Colon (tissue), 2 donors: ENCODE data around the gene WWC2.
"Not testable (repeated sequence)": the region's sequence is repeated elsewhere in the genome, so short reads cannot be mapped to it uniquely, and the experiment has no call there.

Experiments used
- FAIRE-seq: peaks from 2 replicates; lab custom pipeline; 2012; peaks lifted over from hg19 to GRCh38; lab: Jason Lieb, UNC
- donor health status: control.
- donor health status: control.

Gene WWC2

DNA sequence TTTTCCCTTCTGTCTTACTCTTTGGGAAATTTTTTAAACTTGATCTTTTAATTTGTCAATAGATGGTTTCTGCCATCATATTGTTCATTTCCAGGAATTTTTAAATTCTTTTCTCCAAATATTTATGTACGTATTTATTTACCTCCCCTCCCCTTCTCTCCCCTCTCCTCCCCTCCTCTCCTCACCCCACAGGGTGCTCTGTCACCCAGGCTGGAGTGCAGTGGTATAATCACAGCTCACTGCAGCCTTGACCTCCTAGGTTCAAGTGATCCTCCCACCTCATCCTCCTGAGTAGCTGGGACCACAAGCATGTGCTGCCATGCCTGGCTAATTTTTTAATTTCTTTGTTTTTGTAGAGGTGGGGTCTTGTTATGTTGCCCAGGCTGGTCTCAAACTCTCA is 73.8 kb downstream of the WWC2 start:
- no peak for FAIRE-seq

DNA sequence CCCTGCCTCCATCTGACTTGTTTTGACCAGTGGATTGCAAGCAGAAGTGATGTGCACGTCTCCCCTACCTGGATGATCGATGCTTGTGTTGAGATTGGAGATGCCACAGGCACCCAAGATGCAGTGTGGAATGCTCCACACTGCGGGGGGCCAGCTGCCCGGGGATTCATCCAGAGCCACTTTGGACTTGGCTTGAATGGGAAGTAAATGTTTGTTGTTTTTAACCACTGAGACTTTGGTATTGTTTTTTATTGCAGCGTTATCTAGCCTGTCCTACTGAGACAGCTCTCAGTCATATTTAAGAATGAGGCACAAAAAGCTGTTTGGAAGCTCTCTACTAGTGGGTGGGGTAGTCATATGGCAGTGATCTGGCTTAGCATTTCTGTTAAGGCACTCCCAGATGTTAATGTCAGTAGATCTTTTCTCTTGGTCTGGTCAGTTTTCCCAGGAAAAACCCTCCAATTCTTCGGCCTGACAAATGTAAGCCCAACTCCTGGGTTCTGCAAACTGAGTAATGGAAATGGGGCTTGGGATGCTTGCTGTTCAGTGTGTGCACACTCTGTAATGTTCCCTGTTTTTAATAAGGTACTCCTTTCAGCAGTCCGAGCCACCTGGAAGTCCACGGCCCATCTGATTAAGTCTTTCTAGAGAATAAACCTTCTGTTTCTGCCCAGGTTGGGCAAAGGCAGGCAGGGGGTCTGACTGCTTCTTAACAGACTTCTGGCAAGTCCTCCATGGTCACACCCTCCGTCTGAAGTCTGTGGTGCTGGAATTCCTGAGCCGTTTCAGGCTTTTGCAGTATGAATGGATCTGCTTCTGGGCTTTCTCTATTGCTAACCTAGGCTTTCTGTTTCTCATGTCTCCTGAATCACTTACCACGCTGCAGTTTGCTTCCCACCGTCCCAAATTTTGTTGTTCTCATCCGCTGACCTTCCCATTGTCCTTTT is 74.8 kb downstream of the WWC2 start:
- FAIRE-seq: no peak

DNA sequence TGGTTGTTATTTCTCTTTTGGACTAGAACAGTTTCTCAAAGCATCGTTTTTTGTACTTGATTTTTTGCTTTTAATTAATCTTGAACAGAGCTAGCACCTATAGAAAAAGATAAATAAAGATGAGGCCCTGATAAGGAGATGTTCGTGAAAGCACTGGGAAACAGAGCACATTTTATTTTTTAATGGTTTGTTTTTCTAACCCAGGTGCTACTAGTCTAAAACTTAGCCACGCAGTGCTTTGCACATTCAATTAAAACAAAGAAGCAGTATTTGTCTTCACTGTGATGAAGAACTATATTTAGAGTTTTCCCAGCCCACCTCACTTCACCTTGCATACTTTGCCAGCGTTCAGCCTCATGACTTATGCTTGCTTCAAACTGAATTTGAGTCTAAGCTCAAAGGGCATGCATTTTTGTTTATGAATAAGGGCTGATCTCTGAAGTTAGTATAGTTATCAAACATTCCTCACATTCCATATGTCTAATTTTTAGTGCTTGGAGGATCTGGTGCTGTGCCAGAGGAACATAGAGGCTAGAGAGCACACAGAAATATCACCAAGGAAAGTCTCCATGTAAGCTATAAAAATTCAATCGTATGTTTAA is 76.7 kb downstream of the WWC2 start:
- FAIRE-seq: no peak

DNA sequence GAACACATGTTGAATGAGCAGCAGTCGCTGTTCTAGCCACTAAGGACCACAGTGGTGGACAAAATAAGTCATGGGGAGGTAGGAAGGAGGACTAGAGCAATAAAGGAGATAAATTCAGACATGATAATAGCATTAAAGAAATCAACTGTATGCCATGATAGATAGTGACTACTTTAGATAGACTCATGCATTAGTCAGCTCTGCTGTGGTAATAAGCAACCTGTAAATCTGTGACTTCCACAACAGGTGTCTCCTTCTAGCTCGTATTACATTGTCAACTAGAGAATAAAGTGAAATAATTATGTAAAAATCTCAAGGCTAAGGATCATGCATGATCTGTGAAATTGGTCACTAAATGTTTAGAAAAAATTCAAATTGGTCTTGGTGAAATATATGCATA is 77.9 kb downstream of the WWC2 start:
- FAIRE-seq: no peak

DNA sequence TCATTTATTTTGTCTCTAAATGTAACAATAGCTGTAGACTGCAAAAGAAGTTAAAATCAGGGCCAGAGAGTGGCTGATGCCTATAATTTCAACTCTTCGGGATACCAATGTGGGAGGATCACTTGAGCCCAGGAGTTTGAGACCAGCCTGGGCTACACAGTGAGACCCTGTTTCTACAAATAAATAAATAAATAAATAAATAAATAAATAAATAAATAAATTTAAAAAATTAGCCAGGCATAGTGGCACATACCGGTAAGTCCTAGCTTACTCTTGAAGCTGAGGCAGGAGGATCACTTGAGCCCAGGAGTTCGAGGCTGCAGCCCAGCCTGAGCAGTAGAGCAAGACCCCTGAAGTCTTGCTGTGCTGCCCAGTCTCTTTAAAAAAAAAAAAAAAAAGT is 79.1 kb downstream of the WWC2 start:
- FAIRE-seq: no peak

DNA sequence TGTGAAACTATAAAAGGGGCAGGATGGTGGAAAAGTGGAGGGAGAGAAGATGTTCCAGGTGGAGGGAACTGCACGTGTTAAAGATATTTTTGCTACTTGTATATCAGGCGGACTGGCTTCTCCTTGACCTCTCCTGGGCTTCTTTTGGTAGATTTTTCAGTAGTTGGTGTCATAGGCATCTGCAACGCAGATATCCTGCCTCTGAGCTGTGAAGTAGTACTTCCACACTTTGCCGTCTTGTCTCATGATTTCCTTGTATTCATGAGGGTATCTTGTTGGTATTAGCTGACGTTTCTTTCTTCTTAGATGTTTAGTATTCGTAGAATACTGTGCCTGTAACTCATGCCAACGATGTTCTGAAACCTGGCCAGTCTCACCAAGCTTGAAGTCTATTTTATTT is 81.0 kb downstream of the WWC2 start:
- FAIRE-seq: no peak

DNA sequence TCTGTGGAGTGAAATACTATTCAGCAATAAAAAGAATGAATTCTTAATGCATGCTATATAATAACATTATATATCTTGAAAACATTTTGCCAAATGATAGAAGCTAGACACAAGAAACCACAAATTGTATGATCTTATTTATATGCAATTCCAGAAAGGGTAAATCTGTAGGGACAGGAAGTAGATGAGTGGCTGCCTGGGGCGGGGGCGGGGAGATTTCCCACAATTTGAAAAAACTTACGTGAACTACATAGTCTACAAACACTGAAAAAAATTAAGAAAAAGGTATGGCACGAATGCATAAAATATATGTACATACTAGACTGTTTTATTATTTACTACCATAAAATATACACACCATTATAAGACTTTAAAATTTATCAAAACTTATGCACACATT is 81.6 kb downstream of the WWC2 start:
- no peak for FAIRE-seq

DNA sequence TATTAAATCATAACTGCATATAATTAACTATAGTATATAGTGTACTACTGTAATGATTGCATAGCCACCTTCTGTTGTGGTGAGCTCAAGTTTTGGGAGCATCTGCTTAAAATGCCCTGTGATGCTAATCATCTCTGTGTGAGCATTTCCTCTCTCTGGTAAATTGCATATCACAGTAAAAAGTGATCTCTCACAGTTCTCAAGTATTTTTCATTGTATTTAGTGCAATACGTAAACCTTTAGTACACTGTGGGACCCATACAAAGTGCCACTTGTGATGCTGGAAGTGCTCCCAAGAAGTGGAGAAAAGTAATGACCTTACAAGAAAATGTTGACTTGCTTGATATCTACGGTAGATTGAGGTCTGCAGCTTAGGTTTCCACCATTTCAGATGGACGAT is 82.0 kb downstream of the WWC2 start:
- no peak for FAIRE-seq

DNA sequence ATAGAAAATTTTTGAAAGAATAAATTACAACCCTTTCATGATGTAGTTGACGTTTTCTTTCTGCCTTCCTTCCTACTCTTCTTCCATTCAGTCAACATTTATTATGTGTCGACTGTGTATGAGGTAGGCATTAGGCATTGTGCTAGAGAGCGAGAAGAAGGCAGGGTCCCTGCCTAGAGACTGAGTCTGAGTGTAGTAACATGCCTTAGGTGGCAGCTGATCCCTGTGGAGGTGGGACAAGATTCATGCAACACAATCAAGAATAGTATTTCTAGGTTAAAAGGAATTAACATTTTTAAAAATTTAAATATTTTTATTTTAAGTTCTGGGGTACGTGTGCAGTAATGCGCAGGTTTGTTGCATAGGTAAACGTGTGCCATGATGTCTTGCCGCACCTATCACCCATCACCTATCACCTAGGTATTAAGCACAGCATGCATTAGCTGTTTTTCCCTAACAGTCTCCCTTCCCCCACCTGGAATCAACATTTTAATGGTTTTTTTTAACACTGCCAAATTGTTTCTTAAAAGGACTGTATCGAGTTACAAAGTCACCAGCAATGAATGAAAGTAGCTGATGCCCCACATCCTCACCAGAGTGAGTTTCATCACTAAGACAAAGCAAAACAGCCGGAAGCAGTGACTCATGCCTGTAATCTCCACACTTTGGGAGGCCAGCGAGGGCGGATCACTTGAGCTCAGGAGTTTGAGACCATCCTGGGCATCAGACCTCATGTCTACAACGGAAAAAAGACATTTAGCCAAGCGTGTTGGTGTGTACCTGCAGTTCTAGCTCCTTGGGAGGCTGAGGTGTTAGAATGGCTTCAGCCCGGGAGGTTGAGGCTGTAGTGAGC is 84.0 kb downstream of the WWC2 start:
- FAIRE-seq: no peak

DNA sequence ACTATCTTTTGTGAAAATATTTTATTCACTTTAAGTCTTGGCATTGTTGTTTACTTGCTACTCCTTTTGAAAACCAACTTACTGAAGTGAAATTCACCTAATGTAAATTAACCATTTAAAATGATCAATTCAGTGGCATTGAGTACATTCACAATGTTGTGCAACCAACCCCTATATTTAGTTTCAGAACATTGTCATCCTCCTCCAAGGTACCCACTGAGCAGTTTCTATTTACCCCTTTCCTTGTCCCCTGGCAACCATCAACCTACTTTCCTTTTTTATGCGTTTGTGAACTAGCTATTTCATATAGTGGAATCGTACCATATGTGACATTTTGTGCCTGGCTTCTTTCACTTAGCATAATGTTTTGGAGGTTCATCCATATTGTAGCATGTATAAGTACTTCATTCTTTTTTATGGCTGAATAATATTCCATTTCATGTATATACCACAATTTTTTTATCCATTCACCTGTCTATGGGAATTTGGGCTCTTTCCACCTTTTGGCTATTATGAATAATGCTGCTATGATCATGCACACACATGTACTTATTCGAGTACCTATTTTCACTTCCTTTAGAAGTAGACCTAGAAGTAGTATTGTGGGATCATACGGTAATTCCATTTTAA is 85.0 kb downstream of the WWC2 start:
- no peak for FAIRE-seq

DNA sequence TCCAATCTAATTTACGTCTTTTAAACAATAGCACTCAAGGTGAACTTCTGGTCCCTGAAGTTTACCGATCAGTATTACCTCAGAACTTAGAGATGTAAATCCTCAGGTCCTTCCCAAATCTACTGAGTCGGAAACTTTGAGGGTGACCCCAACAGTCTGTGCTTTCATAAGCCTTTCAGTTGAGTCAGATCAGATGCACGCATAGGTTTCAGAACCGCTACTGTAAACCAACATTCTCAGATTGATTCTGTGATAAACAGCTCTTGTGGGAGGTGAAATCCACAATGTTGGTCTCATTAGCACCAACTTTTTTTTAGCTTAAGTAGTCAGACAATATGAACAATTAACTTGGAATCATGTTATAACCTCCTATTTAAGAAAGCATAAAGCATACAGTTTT is 86.0 kb downstream of the WWC2 start:
- no peak for FAIRE-seq

DNA sequence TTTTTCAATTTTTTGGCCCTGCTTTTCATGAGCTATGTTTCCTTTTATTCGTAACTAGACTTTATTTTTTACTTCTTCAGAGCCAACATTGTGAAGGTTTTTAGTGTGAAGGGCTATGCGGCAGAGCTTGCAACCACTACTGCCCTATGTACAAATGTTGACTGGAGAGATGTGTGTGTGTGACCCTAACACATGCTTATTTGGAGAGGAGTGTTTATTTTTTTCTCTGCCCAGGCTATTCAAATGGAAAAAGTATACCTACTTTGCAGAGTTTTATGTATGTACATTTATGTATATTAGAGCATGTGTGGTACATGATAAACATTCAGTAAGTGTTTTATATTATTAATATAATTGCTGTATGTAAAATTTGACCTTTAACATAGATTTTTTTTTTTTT is 86.5 kb downstream of the WWC2 start:
- FAIRE-seq: no peak

DNA sequence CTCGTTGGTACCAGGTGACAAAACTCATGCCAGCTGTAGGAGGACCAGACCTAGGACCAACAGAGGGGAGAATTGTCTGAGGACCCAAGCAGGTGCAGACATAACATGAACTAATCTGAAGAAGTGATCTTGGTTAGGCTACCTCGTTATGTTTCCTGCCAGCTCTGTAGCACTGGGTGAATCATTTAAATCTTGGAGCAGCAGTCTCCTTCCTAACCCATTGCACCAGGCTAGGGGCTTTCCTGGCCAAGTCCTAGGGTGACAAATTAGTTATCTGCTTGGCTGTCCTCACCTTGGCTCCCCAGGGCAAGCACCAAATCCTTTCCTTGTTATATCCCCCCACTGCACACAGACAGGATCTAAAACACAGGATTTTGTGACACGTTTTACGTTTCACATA is 87.8 kb downstream of the WWC2 start:
- FAIRE-seq: no peak

DNA sequence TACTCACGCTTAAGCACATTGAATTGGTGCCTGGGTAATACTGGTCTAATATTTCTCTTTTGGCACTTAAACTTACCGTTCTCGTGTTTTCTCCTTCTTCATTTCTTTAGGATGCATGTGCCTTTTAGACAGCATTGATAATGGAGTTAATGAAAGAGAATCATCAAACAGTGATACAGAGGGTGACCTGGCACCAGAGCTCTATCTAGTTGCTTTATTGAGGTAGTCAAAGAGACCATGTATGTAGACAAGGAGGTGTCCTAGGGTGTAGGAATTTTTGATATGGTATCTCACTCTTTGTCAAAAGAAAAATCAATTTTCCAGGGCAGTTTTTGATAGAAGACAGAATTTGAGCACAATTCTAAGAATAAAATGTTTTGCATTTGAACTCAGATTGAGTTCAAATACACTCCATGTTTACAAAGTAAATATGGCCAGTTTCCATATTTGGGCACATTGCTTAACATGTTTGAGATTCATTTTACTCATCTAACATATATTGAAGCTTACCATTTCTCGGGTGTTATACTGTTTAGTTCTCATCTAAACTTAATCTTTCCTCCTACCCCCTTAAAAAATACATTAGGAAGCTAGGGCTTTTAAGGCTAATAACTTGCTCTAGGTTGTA is 92.0 kb downstream of the WWC2 start:
- FAIRE-seq: no peak

DNA sequence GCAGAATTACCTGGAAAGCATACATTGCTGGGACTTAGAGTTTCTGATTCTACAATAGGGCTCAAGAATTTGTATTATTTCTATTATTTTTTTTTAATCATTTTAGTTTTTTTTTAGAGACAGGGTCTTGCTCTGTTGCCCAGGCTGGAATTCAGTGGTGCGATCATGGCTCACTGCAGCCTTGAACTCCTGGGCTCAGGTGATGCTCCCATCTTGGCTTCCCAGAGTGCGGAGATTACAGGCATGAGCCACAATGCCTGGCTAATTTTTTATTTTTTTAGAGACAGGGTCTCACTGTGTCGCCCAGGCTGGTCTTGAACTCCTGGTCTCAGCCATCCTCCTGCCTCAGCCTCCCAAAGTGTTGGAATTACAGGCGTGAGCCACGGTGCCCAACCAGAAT is 92.6 kb downstream of the WWC2 start:
- no peak for FAIRE-seq

DNA sequence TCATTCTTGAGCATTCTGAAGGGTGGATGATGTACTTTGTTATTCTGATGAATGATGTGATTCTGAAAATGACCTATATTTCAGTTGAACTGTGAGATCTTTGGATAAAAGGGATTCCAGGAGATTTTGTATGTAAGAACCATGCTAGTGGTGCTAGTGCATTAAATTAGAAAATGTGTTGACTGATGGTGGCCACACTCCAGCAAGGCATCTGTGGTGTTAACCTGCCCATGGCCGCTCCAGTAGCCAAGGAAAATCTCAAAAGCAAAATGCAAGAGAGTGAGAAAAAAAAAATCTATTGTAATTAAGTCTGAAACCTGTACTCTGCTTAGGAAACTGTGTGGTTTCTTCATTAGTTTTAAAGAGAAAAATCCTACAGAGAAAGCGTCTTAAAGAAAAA is 93.5 kb downstream of the WWC2 start:
- FAIRE-seq: no peak

DNA sequence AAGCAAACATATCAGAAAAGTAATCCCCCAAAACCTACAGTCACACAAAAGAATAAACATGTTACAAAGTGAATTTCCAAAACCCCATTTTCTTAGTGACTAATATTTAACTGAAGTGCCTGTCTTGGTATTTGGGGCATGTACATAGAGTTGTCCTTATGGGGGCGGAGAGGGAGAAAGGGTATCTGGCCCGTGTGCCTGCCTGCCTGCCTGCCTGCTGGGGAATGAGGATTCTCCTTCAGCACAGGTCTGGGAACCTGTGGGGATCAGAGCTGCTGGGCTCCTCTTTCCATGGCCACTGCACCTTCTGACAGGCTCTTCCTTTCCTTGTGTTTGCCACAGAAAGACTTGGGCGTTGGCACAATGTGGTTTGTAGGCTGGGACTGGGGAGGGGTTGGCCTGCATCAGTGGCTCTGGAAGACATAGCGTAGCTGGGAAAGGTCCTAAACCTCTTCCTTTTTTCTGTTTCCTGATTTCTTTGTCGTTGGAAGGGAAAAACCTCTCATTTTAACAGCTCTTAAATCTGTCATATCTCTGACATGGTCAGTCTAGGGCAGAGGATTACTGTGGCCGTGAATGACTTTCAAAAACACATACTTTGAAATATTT is 94.8 kb downstream of the WWC2 start:
- not testable (repeated sequence) for FAIRE-seq

DNA sequence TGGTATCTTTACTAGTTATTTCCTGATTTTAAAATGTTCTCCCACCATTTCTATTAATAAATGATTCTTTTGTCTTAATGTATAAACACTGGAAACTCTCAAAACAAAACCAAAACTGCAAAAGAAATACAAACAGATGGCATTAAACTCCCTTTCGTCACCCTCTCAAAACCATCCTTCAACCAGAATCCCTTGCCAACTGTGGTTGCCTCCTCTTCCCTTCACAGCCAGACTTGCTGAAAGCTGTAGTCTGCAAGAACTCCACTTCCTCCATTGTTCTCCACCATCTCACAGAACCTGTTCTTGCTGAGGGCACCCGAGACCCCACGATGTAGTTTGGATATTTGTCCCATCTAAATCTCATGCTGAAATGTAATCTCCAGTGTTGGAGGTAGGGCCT is 96.5 kb downstream of the WWC2 start:
- FAIRE-seq: no peak

DNA sequence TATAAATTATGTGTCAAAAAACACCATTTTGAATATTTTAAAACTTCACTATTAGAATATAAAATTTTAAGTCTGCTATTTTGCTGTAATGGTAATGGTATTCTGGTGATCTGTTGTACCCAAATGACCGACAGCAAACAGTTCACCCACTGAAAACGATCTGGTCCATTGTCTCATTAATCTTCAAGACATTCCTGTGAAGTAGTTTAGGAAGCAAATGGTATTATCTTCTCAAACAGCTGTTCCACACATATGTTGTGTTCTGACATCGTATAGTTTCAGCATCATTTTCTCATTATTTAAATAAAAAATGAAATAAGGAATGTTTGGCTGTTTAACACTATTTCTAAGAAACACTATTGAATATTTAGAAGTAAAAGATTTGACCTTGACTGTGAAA is 98.1 kb downstream of the WWC2 start:
- FAIRE-seq: no peak

DNA sequence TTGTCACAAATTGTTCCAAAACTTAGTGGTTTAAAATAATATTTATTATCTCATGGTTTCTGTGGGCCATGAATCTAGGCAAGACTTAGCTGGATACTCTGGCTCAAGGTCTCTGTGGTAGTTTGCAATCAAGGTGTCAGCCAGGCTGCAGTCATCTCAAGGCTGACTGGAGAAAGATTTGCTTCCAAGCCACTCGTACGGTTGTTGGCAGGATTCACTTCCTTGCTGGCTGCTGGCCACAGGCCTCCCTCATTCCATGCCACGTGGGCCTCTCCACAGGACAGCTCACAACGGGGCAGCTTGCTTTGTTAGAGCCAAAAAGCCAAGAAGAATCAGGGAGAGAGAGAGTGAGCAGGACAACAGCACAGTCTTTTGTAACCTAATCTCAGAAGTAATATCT is 101.4 kb downstream of the WWC2 start:
- FAIRE-seq: no peak

DNA sequence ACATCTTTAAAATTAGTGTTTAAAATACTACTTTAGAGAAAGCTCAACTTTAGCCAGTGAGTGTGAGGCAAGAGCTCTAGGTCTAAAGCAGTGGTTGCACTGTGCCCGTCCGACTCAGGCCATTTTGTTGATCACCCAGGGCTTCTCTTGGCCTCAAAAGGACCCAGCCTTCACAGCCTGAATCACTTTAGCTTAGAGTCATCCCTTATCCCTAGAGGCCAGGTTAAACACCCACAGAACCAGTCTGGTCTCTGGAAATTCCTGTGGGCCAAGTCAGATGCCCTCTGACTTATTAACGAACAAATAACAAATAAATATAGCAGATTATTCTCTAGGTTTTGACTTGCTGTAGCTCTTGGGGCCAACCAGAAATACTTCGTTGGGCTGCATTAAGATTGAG is 102.3 kb downstream of the WWC2 start:
- no peak for FAIRE-seq

DNA sequence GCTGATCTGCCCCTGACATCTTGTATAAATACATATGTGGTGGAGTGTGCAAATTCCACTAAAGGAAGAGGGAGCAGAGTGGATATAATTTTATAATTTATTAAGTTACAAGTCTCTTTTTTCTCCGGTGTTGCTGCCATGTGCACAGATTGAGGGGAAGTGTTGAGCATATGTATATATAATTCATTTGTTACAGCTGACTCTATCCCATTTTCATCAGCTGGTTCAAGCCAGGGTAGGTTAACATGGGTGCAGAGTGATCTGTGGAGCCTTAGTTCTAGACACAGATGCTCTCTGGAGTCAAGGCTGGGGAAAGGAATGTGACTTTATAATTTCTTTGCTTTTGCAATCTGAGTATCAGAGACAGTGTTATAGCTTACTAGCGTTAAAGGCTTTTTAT is 103.5 kb downstream of the WWC2 start:
- no peak for FAIRE-seq
